HepG2 (cell line): ENCODE measurements around the gene LGALS16. TPM values are rescaled to one million over a fixed set of nuclear protein-coding genes. Genes with fewer than 3 reads are reported as not detected.

ENCODE experiments used
- ELF4 ChIP-seq: sonication (generic); formaldehyde crosslinking; IDR thresholded peaks from 2 replicates; pipeline ENCODE4 v1.5.0; 2020; ENCODE audit warnings: missing genetic modification reagents, mild to moderate bottlenecking, moderate library complexity, borderline replicate concordance
- ETV6 ChIP-seq: sonication (generic); formaldehyde crosslinking; conservative IDR thresholded peaks from 2 replicates; pipeline ENCODE4 v1.4.0; 2020; ENCODE audit warnings: missing genetic modification reagents
- HNF4A ChIP-seq: sonication (generic); formaldehyde crosslinking; IDR thresholded peaks from 2 replicates; pipeline ENCODE4 v1.4.0; 2020; ENCODE audit warnings: missing genetic modification reagents
- HNF4G ChIP-seq, 2 experiments: sonication (generic) in 1 of 2; formaldehyde crosslinking in 1 of 2; IDR thresholded peaks; 2 replicates each; pipeline versions ENCODE4 v1.4.0 to v1.6.1; 2011 to 2020; ENCODE audit warnings: borderline replicate concordance in 2 of 2, low read depth in 2 of 2, mild to moderate bottlenecking in 2 of 2, low read length in 1 of 2, missing genetic modification reagents in 1 of 2, moderate library complexity in 1 of 2
- HOXD1 ChIP-seq: sonication (generic); formaldehyde crosslinking; IDR thresholded peaks from 2 replicates; pipeline ENCODE4 v1.5.0; 2020; ENCODE audit warnings: missing genetic modification reagents
- MAFK ChIP-seq, 2 experiments: IDR thresholded peaks in 1 of 2; conservative IDR thresholded peaks in 1 of 2; 2 replicates each; pipeline ENCODE4 v1.6.1; 2011; ENCODE audit warnings: improper control_type of control experiment in 2 of 2, low read length in 2 of 2
- NR0B2 ChIP-seq: sonication (generic); formaldehyde crosslinking; IDR thresholded peaks from 2 replicates; pipeline ENCODE4 v1.4.0; 2020; ENCODE audit warnings: mild to moderate bottlenecking, missing genetic modification reagents
- NRL ChIP-seq: sonication (generic); formaldehyde crosslinking; IDR thresholded peaks from 2 replicates; pipeline ENCODE4 v1.5.0; 2020; ENCODE audit warnings: missing genetic modification reagents, mild to moderate bottlenecking, moderate library complexity, borderline replicate concordance
- SAP130 ChIP-seq: IDR thresholded peaks from 2 replicates; pipeline ENCODE4 v1.6.1; 2016; ENCODE audit warnings: low read depth
- ZBTB2 ChIP-seq: sonication (generic); formaldehyde crosslinking; IDR thresholded peaks from 2 replicates; pipeline ENCODE4 v1.8.0; 2022; ENCODE audit warnings: low read depth, missing genetic modification reagents
- ZEB1 ChIP-seq: IDR thresholded peaks from 2 replicates; pipeline ENCODE4 v1.6.1; 2012; ENCODE audit warnings: mild to moderate bottlenecking, low read depth, inconsistent platforms; ENCODE audit not compliant: insufficient replicate concordance
- ZFP41 ChIP-seq: sonication (generic); formaldehyde crosslinking; IDR thresholded peaks from 2 replicates; pipeline ENCODE4 v1.4.0; 2020; ENCODE audit warnings: mild to moderate bottlenecking, missing genetic modification reagents, borderline replicate concordance
- ZNF136 ChIP-seq: sonication (generic); formaldehyde crosslinking; IDR thresholded peaks from 2 replicates; pipeline ENCODE4 v1.8.1; 2022; ENCODE audit warnings: low read depth, mild to moderate bottlenecking, moderate library complexity, missing genetic modification reagents
- ZNF232 ChIP-seq: sonication (generic); formaldehyde crosslinking; IDR thresholded peaks from 2 replicates; pipeline ENCODE4 v1.4.0; 2020; ENCODE audit warnings: missing genetic modification reagents, borderline replicate concordance
- ZNF292 ChIP-seq: sonication (generic); formaldehyde crosslinking; IDR thresholded peaks from 2 replicates; pipeline ENCODE4 v1.8.1; 2022; ENCODE audit warnings: mild to moderate bottlenecking, low read depth, missing genetic modification reagents, borderline replicate concordance
- ZNF512B ChIP-seq: sonication (generic); formaldehyde crosslinking; IDR thresholded peaks from 2 replicates; pipeline ENCODE4 v1.5.1; 2020; ENCODE audit warnings: missing genetic modification reagents, mild to moderate bottlenecking, borderline replicate concordance
- ZNF546 ChIP-seq: sonication (generic); formaldehyde crosslinking; conservative IDR thresholded peaks from 2 replicates; pipeline ENCODE4 v1.8.1; 2023; ENCODE audit warnings: mild to moderate bottlenecking, missing genetic modification reagents
- ZNF574 ChIP-seq: sonication (generic); formaldehyde crosslinking; IDR thresholded peaks from 2 replicates; pipeline ENCODE4 v1.4.0; 2020; ENCODE audit warnings: missing genetic modification reagents
- ZNF782 ChIP-seq: sonication (generic); formaldehyde crosslinking; IDR thresholded peaks from 2 replicates; pipeline ENCODE4 v1.4.0; 2020; ENCODE audit warnings: missing genetic modification reagents, mild to moderate bottlenecking, borderline replicate concordance
- ZNF891 ChIP-seq: sonication (generic); formaldehyde crosslinking; IDR thresholded peaks from 2 replicates; pipeline ENCODE4 v1.5.0; 2020; ENCODE audit warnings: mild to moderate bottlenecking, missing genetic modification reagents
- polyA plus RNA-seq, 8 experiments: library from polyadenylated mRNA; depleted of rRNA in 3 of 8; stranded (reverse) in 7 of 8; unstranded in 1 of 8; fragments of >200 nt; fragmentation: Illumina TruSeq in 4 of 8; extraction: Trizol in 4 of 8; gene quantifications; 2 replicates each; pipeline versions ENCODE4 v1.2.1 to v1.2.3, GENCODE V29; 2011 to 2016; ENCODE audit warnings: low read depth in 4 of 8, missing spikeins in 1 of 8, mixed read lengths in 1 of 8; ENCODE audit not compliant: insufficient read depth in 1 of 8
- total RNA-seq, 5 experiments: library from RNA; depleted of rRNA; stranded (reverse); fragments of >200 nt; fragmentation: Illumina TruSeq; extraction: Trizol; gene quantifications; 2 replicates each; pipeline ENCODE4 v1.2.3, GENCODE V29; 2016; ENCODE audit warnings: low read depth in 1 of 5

Gene LGALS16
- total and polyA plus RNA-seq, 2 of the 13 experiments (the other 11 are each of a cell fraction or from before 2014, with no cell fraction given), result not detected

- TF ChIP-seq ZNF574 (no peak), ZEB1 (no peak), NRL (no peak), SAP130 (CRISPR knock-in tag) (peak; percentile 53), ZBTB2 (CRISPR knock-in tag) (no peak), MAFK (conservative IDR thresholded peaks at IDR 0.05 in 1 of 2, IDR thresholded peaks at IDR 0.05 in 1 of 2; ENCODE audit: low read length in 2 of 2) (peak; percentile 70 to 77), ZNF232 (no peak), ZNF512B (CRISPR knock-in tag) (no peak), NR0B2 (no peak), ZFP41 (no peak), ELF4 (no peak), ZNF891 (CRISPR knock-in tag) (no peak), ZNF292 (no peak), HNF4A (CRISPR knock-in tag) (peak; percentile 23), HNF4G (IDR thresholded peaks at IDR 0.05; ENCODE audit: borderline replicate concordance, low read depth, low read length) (no peak), HNF4G (CRISPR knock-in tag; IDR thresholded peaks at IDR 0.05; ENCODE audit: borderline replicate concordance, low read depth) (no peak), ZNF136 (CRISPR knock-in tag) (no peak), HOXD1 (CRISPR knock-in tag) (no peak), ETV6 (no peak), ZNF546 (CRISPR knock-in tag) (no peak), ZNF782 (CRISPR knock-in tag) (no peak)
Measured at GRCh38 chr19:39677961-39678889, 22.5 kb downstream of the LGALS16 start (continued).
